Activated CD4-positive, alpha-beta T cell treated with anti-CD3 and anti-CD28 coated beads for 24 hours (primary cell): Measurements from ENCODE around the gene NR1D2.
A peak's percentile ranks its signal among the peaks of the same experiment; 100 is the strongest.
"Not testable (repeated sequence)": the region's sequence is repeated elsewhere in the genome, so short reads cannot be mapped to it uniquely, and the experiment has no call there.

Experiments used
- DNase-seq, 2 donors: peaks; one replicate each; pipeline ENCODE4 v3.0.0-alpha.2; 2020; ENCODE audit warnings: low read depth in 2 of 2

Gene NR1D2

DNA sequence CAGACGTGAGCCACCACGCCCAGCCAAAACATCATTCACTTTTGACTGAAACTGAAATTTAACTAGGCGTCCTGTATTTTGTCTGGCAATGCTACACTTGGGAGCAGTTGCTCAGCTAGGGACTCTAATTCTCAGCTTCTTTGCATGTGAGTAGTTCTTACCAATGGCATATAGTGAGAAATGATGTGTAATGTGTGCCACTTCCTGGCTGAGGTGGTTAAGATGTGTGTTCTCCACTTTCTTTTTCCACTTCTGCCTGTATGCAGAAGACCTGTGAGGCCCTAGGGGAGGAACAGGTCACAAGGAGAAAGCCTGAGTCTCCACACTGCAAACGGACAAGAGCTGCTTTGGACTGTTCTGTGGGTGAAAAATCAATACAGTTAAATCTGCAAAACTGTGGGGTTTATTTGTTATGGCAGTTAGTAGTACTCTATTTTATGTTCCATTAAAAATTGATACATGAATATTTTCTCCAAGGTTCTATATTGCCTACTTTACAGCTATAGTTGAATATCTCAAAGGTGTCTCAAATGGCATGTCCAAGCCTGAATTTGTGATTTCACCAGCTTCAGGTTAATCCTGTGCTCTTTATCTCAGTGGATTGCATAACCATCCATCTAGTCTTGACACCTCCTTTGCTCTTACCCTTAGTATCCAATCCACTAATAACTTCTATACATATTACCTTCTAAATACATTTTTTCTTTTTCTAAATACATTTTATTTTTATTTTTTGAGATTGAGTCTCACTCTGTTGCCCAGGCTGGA lies 59.3 kb downstream of the NR1D2 start:
- peak in 1 of 2 donors; percentile 2 for DNase-seq

DNA sequence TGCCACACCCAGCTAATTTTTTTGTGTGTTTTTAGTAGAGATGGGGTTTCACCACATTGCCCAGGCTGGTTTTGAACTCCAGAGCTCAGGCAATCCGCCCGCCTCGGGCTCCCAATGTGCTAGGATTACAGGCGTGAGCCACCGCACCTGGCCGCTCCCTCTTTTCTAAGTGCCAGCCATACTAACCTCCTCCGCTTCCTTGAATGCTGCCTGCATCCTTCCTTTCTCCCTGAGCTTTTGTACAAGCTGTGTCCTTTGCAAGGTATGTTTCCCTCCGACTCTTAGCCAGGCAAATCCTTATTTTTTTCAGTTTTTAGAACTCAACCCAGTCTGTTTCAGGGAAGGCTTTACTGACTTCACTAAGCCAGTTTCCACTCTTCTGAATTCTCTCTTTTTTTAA lies 60.6 kb downstream of the NR1D2 start:
- DNase-seq: no peak

DNA sequence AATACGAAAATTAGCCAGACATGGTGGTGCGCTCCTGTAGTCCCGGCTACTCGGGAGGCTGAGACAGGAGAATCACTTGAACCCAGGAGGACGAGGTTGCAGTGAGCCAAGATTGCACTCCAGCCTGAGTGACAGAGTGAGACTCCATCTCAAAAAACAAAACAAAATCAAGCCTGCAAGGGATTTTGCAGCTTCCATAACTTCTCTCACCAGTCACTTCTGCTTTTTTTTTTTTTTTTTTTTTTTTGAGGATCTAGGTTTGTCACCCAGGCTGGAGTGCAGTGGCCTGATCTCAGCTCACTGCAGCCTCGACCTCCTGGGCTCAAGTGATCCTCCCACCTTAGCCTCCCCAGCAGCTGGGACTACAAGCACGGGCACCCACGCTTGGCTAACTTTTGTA lies 65.7 kb downstream of the NR1D2 start:
- DNase-seq: not testable (repeated sequence)

DNA sequence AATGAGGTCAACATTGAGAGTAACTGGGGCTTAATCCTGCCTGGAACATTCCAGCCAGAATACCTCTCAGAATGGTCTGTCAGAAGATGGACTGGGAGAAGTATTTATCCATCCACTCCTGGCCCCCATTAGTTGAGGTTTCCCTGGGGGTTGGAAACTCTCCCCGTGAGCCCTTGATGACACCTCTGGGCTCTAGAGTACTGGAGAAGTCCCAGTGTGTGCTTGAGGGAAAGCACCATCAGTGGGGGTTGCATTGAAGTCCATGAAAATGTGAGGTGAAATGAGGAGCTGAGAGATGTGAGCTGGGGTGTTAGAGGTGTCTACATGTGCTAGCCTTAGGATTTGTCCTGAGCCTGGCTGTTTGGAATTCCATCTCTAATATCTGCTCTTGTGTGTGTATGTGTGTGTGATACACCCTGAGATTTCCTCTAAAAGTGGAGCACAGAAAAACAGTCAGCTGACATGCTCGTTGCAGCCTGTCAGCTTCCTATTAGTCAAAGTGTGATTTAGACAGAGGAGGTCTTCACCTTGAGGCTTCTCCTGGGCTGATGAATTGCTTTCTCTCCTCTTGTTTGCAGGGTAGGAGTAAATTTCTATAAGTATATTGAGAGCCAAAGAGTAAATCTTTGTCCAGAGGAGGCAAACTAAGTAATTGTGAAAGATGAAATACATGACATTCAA lies 67.6 kb downstream of the NR1D2 start:
- DNase-seq: no peak

DNA sequence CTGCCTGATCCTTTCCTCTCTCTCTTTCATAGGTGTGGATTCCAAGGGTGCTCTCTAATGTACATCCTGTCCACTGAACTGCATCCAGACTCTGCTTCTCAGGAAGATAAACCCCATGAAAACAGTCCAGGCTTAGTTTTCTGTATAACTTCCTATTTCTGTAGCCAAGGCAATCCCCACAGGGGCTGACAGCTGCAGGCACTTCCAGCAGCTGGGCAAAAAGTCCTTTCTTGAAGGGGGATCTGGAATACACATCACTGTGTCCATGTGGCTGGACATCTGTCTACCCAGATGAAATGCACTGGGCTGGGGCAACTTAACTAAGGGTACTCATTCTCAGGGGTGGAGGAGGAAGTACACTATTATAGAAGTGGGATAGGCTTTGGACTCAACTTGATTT lies 72.2 kb downstream of the NR1D2 start:
- no peak for DNase-seq

DNA sequence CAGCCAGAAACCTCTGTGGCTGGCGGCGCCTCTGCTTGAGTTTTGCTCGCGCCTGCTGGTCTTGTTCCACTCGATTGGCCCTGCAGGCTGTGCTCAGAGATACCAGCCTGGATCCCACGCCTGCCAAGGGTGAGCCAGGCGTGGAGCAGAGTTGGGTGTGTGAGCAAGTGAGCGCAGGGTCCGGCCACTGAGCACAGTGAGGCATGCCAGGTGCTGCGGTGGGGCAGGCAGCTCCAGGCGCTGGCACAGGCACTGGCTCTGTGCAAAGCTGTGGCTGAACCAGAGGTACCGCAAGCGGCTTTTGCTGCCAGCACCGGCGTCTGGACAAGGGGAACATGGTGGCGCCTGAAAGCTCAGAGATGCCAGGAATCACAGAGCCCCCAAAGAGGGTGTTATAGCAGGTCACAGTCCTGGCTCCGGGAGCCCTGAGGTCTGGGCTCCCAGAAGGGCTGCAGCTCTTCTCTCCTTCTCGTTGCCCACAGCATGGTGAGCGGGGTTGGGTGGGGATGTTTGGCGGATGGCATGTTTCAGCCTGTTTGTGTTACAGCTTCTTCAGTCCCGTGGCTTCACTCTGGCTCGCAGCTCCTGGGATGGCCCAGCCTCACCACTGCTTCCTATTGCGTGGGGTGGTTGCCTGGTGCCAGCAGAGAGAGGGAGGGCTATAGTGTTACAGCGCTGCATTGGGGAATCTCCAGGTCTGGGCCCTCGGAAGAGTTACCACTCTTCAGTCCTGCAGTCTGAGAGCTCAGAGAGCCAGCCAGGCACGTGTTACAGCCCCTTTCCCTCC lies 73.9 kb downstream of the NR1D2 start:
- DNase-seq: no peak

DNA sequence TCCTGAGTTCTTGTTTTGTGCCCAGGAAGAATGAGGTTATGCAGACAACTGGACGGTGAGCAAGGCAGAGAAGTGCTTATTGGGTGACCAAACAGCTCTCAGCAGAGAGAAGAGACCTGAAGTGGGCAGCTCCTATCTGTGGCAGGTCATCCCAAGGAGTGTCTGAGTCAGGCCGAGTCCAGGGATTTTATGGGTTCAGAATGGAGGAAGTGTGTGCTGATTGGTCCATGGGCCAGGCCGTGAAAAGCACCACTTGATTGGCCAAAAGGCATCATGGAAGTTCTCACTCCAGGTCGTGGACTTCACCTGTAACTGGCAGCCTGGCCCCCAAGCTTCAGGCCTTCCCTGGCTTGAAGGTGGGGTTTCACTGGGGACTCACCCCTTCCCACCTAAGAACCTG lies 74.5 kb downstream of the NR1D2 start:
- no peak for DNase-seq

DNA sequence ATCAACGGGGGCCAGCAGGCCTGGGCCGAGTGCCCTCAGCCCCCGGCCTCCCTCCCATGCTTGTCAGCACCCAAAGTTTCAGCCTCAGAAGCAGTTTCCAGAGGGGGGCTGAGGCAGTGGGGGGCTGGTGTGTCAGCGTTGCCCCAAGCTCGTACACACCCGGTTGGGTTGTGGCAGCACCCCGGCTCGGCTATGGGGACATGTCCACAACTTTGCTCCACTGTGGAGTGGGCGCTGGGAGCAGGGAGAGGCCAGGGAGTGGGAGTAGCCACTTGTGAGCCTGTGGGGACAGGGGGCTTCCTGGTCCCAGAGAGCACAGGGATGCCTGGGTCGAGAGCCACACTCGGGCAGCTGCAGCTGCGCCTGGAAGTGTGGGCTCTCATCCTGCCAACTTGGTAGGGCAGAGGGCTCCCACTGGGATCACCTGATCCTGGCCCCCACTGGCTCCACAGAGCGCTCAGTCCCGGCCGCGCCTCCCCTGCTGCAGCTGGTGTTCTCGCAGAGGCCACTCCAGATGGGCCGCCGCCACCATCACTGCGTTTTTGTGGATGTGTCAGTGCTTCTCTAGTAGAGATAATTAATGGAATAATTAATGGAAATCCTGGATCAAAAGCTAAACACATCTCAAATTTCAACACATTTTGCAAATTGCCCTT lies 75.1 kb downstream of the NR1D2 start:
- DNase-seq: no peak

DNA sequence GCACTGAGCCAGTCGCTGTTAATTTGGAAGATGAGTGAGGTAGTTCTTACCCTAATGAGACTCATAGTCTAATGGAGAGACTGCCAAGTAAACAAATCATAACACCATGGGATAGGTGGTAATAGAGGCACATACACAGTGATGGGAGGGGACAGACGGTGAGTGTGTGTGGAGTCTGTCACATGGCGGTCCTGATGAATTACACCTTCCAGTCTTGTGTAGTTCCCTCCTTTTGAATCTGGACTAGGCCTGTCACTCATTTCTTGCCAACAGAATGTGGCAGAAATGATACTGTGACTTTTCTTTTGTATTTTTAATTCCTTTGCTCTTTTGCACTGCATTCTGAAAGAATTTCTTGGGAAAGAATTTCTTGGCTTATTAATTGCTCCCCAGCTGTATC lies 78.1 kb downstream of the NR1D2 start:
- no peak for DNase-seq

DNA sequence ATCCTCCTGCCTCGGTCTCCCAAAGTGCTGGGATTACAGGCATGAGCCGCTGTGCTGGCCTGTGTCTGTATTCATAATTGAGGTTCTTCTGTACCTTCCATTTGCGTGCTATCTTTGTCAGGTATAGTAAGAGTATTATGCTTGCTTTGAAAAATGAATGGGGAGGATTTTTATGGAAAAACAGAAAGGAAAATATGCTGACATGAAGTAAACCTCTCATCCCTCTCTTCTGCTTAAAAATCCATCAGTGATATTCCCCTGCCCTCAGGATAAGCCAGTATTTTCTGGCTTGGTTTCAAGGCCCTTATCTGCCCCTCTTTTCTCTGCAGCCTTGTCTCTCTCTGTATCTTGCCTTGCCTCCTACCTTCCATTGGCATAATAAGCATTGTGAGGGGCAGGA lies 80.7 kb downstream of the NR1D2 start:
- no peak for DNase-seq

DNA sequence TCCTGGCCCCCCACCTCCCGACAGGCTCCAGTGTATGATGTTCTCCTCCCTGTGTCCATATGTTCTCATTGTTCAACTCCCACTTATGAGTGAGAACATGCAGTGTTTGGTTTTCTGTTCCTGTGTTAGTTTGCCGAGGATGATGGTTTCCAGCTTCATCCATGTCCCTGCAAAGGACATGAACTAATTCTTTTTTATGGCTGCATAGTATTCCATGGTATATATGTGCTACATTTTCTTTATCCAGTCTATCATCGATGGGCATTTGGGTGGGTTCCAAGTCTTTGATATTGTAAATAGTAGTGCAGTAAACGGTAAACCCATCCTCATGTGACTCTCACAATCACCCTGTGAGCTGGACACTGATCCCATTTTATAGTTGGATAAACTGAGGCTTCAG lies 81.6 kb downstream of the NR1D2 start:
- DNase-seq: not testable (repeated sequence)

DNA sequence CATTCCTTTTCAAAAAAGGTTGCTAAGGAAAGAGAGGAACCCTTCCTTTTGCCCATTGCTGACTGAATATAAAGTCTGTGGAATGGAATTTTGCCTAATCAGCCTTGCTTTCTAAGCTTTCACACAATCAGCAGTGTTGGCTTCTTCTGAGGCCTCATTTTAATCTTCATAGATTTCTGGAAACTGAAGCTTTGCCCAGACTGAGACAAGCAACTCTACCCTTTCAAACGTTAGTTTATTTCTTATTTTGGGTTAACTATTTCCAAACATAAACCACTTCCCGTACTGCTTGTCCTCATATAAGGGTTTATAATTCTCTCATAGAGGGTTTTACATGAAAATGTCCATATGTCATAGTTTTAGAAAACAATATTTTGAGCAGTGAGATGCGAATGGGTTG lies 82.9 kb downstream of the NR1D2 start:
- DNase-seq: no peak
